Karpas-422 (cell line): Measurements from ENCODE around the gene SETD1B. TPM values are rescaled to one million over a fixed set of nuclear protein-coding genes. Genes with fewer than 3 reads are reported as not detected.
"Not testable (repeated sequence)": the region's sequence is repeated elsewhere in the genome, so short reads cannot be mapped to it uniquely, and the experiment has no call there.

Source experiments
- DNase-seq: peaks from one replicate; pipeline ENCODE4 v3.0.0-alpha.2; 2015
- H2AFZ ChIP-seq: fragments of 200-600 bp; sonication (generic); 2 replicates; pipeline ENCODE4 v1.6.1; 2014; ENCODE audit warnings: antibody characterized with exemption, low read length, mixed read lengths
- H3K27ac ChIP-seq: fragments of 200-600 bp; sonication (generic); 2 replicates; pipeline ENCODE4 v1.5.1; 2014; ENCODE audit warnings: mild to moderate bottlenecking, low read length, moderate library complexity
- H3K27me3 ChIP-seq: fragments of 200-600 bp; sonication (generic); 2 replicates; pipeline ENCODE4 v1.6.1; 2014; ENCODE audit warnings: low read length, mixed read lengths
- H3K36me3 ChIP-seq: fragments of 200-600 bp; sonication (generic); 2 replicates; pipeline ENCODE4 v1.6.1; 2014; ENCODE audit warnings: low read length, mixed read lengths; ENCODE audit not compliant: insufficient read depth
- H3K4me1 ChIP-seq: fragments of 200-600 bp; sonication (generic); 2 replicates; pipeline ENCODE4 v1.6.1; 2014; ENCODE audit warnings: mild to moderate bottlenecking, low read length, mixed read lengths
- H3K4me2 ChIP-seq: fragments of 200-600 bp; sonication (generic); 2 replicates; pipeline ENCODE4 v1.6.1; 2014; ENCODE audit warnings: low read length, low read depth, mild to moderate bottlenecking; ENCODE audit not compliant: poor library complexity, severe bottlenecking
- H3K4me3 ChIP-seq: fragments of 200-600 bp; sonication (generic); 2 replicates; pipeline ENCODE4 v1.5.1; 2014; ENCODE audit warnings: mild to moderate bottlenecking, antibody characterized with exemption, low read length, mixed read lengths
- H3K79me2 ChIP-seq: fragments of 200-600 bp; sonication (generic); 2 replicates; pipeline ENCODE4 v1.6.1; 2014; ENCODE audit warnings: mild to moderate bottlenecking, low read length, mixed read lengths
- H3K9ac ChIP-seq: fragments of 200-600 bp; sonication (generic); 2 replicates; pipeline ENCODE4 v1.6.0; 2014; ENCODE audit warnings: low read length
- H3K9me2 ChIP-seq: fragments of 200-600 bp; sonication (generic), shearing (Covaris generic); replicated peaks from 2 replicates; pipeline ENCODE4 v1.6.0; 2014; ENCODE audit warnings: mild to moderate bottlenecking, low read length, moderate library complexity; ENCODE audit not compliant: insufficient read depth
- H3K9me3 ChIP-seq: fragments of 300-700, 200-600 bp; sonication (generic); 2 replicates; pipeline ENCODE4 v1.6.1; 2014; ENCODE audit warnings: low read length, mixed read lengths
- H4K20me1 ChIP-seq: fragments of 200-600 bp; sonication (generic); 2 replicates; pipeline ENCODE4 v1.6.1; 2014; ENCODE audit warnings: mild to moderate bottlenecking, antibody characterized with exemption, low read length, low read depth; ENCODE audit not compliant: insufficient read depth
- total RNA-seq: library from RNA; depleted of rRNA; stranded (reverse); fragments of >200 nt; shearing (Covaris generic); gene quantifications from 2 replicates; pipeline ENCODE4 v1.2.3, GENCODE V29; 2014; ENCODE audit warnings: low replicate concordance

SETD1B gene
- total RNA-seq, 1 experiment from 2014 or later: 2.1 TPM

DNA sequence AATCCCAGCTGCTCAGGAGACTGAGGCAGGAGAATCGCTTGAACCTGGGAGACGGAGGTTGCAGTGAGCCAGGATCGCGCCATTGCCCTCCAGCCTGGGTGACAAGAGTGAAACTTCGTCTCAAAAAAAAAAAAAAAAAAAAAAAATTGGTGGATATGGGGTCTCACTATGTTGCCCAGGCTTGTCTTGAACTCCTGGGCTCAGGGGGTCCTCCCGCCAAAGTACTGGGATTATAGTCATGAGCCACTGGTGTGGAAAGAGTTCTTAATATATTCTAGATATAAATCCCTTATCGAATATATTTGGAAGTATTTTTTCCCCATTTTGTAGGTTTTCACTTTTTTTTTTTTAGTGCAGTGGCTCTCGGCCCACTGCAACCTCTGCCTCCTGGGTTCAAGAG lies 65.4 kb downstream of the SETD1B start:
- not testable (repeated sequence) for H3K4me3 ChIP-seq, H3K4me2 ChIP-seq, H3K79me2 ChIP-seq, H3K9ac ChIP-seq, H3K9me3 ChIP-seq, H3K27ac ChIP-seq, H3K36me3 ChIP-seq, H3K9me2 ChIP-seq, H4K20me1 ChIP-seq, H3K27me3 ChIP-seq, H3K4me1 ChIP-seq, H2AFZ ChIP-seq, DNase-seq

DNA sequence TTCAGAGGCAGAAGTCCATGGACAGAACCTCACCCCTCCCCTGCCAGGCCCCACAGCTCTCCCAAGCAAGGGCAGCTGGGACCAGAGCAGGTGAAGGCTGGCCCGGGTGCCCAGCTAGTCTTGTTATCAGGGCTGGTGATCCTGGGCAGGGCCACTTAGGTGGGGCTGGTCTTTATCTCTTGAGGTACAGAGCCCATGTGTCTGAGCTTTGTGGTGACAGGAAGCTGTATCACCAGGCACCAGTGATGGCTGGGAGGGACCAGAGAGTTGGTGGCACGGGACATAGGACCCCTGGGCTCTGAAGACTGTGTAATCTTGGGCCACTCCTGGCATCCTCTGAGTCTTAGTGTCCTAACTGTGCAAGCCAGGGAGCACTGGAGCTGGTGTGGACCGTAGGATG lies 67.7 kb downstream of the SETD1B start:
- H3K9ac ChIP-seq: no peak overlapping the region
- no peaks in the 10 kb centered on the region for H3K27me3 ChIP-seq
- H3K4me2 ChIP-seq: no peak overlapping the region
- no peak overlapping the region for H3K4me3 ChIP-seq
- H2AFZ ChIP-seq: no peak overlapping the region
- DNase-seq: no peak
- no peaks in the 10 kb centered on the region for H3K36me3 ChIP-seq
- H3K9me3 ChIP-seq: no peaks in the 10 kb centered on the region
- H3K27ac ChIP-seq: no peak overlapping the region
- H3K9me2 ChIP-seq: no peaks in the 10 kb centered on the region
- H3K79me2 ChIP-seq: no peaks in the 10 kb centered on the region
- no peaks in the 10 kb centered on the region for H4K20me1 ChIP-seq
- no peaks in the 10 kb centered on the region for H3K4me1 ChIP-seq

GRCh38 chr12:121872546-121873215 lies 68.9 kb downstream of the SETD1B start:
- H3K27me3 ChIP-seq: no peaks in the 10 kb centered on the region
- no peaks in the 10 kb centered on the region for H3K4me1 ChIP-seq
- no peaks in the 10 kb centered on the region for H3K36me3 ChIP-seq
- no peak overlapping the region for H2AFZ ChIP-seq
- no peak overlapping the region for H3K9ac ChIP-seq
- no peaks in the 10 kb centered on the region for H3K9me2 ChIP-seq
- H3K27ac ChIP-seq: no peak overlapping the region
- H3K4me3 ChIP-seq: no peak overlapping the region
- no peaks in the 10 kb centered on the region for H3K9me3 ChIP-seq
- H4K20me1 ChIP-seq: no peaks in the 10 kb centered on the region
- no peaks in the 10 kb centered on the region for H3K79me2 ChIP-seq
- DNase-seq: no peak
- H3K4me2 ChIP-seq: no peak overlapping the region

- Histone ChIP-seq H3K4me1 (no peaks in the 10 kb centered on the region), H3K27me3 (no peaks in the 10 kb centered on the region), H3K79me2 (no peaks in the 10 kb centered on the region), H3K4me2 (no peak overlapping the region), H3K9me2 (no peaks in the 10 kb centered on the region), H4K20me1 (no peaks in the 10 kb centered on the region), H3K27ac (no peak overlapping the region), H3K9me3 (no peaks in the 10 kb centered on the region), H3K36me3 (no peaks in the 10 kb centered on the region), H3K4me3 (no peak overlapping the region), H2AFZ (no peak overlapping the region), H3K9ac (no peak overlapping the region)
- DNase-seq: no peak
Observed at GRCh38 chr12:121873216-121873569, 69.4 kb downstream of the SETD1B start.

- H3K27ac ChIP-seq: no peak overlapping the region
- DNase-seq: no peak
- H3K9ac ChIP-seq: no peak overlapping the region
- H3K4me3 ChIP-seq: no peak overlapping the region
- H3K9me3 ChIP-seq: no peaks in the 10 kb centered on the region
- H4K20me1 ChIP-seq: no peaks in the 10 kb centered on the region
- no peaks in the 10 kb centered on the region for H3K79me2 ChIP-seq
- H3K4me1 ChIP-seq: no peaks in the 10 kb centered on the region
- no peaks in the 10 kb centered on the region for H3K36me3 ChIP-seq
- H3K27me3 ChIP-seq: no peaks in the 10 kb centered on the region
- no peak overlapping the region for H2AFZ ChIP-seq
- H3K4me2 ChIP-seq: no peak overlapping the region
- no peaks in the 10 kb centered on the region for H3K9me2 ChIP-seq
Observed at GRCh38 chr12:121874071-121874470, 70.3 kb downstream of the SETD1B start.

- H3K4me2 ChIP-seq: no peak overlapping the region
- no peak overlapping the region for H3K27ac ChIP-seq
- no peaks in the 10 kb centered on the region for H3K36me3 ChIP-seq
- H2AFZ ChIP-seq: no peak overlapping the region
- H3K4me3 ChIP-seq: no peak overlapping the region
- no peaks in the 10 kb centered on the region for H3K27me3 ChIP-seq
- no peaks in the 10 kb centered on the region for H4K20me1 ChIP-seq
- H3K9me3 ChIP-seq: no peaks in the 10 kb centered on the region
- H3K4me1 ChIP-seq: no peaks in the 10 kb centered on the region
- H3K9me2 ChIP-seq: no peaks in the 10 kb centered on the region
- no peak overlapping the region for H3K9ac ChIP-seq
- no peak for DNase-seq
- H3K79me2 ChIP-seq: no peaks in the 10 kb centered on the region
Observed at GRCh38 chr12:121875582-121875981, 71.8 kb downstream of the SETD1B start.

- not testable (repeated sequence) for H3K4me2 ChIP-seq, H4K20me1 ChIP-seq, H2AFZ ChIP-seq, H3K36me3 ChIP-seq, H3K4me3 ChIP-seq, H3K79me2 ChIP-seq, DNase-seq, H3K9me3 ChIP-seq, H3K9ac ChIP-seq, H3K27ac ChIP-seq, H3K4me1 ChIP-seq, H3K9me2 ChIP-seq, H3K27me3 ChIP-seq
Observed at GRCh38 chr12:121876080-121876447, 72.3 kb downstream of the SETD1B start.
